Measurements from ENCODE around the gene RPS18. TPM values are rescaled to one million over a fixed set of nuclear protein-coding genes. Genes with fewer than 3 reads are reported as not detected.

The RPS18 gene
- total and polyA plus RNA-seq, 2 of the 4 experiments (the other 2 are of a cell fraction): 6,577 to 8,417 TPM

- Histone ChIP-seq H3K4me3 (ENCODE audit: insufficient read depth, low read depth, low read length) (no peak overlapping the region), H2BK120ac (ENCODE audit: low read depth, low read length) (no peak overlapping the region), H3K9ac (ENCODE audit: low read depth, low read length) (no peak overlapping the region), H2AFZ (replicated peaks; ENCODE audit: low read length, poor library complexity) (no peak overlapping the region), H2AK5ac (ENCODE audit: low read depth, low read length) (no peak overlapping the region), H3K27ac (ENCODE audit: insufficient read depth, low read length) (no peak overlapping the region), H3K27me3 (ENCODE audit: control insufficient read depth, insufficient read depth, low read length) (no peaks in the 10 kb centered on the region), H4K20me1 (ENCODE audit: insufficient read depth, low read length) (peaks cover 15% of the 10 kb centered on the region; the same call in 1 of the 2 replicates), H2BK5ac (ENCODE audit: low read depth, low read length, poor library complexity, severe bottlenecking) (no peak overlapping the region), H3K9me3 (ENCODE audit: control insufficient read depth, insufficient read depth, low read length) (no peaks in the 10 kb centered on the region), H3K4me1 (ENCODE audit: control insufficient read depth, insufficient read depth, low read length) (no peaks in the 10 kb centered on the region), H2BK20ac (ENCODE audit: low read depth, low read length) (no peak overlapping the region), H3K4me2 (ENCODE audit: low read depth, low read length) (no peak overlapping the region), H2BK15ac (ENCODE audit: low read depth, low read length) (no peak overlapping the region), H4K8ac (ENCODE audit: low read depth in 2 of 2, low read length in 2 of 2) (no peak overlapping the region), H3K36me3 (ENCODE audit: control insufficient read depth, insufficient read depth, low read length) (peaks cover 19% of the 10 kb centered on the region), H2AK9ac (replicated peaks; ENCODE audit: low read depth, low read length, poor library complexity) (no peak overlapping the region), H4K5ac (ENCODE audit: low read depth, low read length) (no peak overlapping the region), H3K9me1 (ENCODE audit: insufficient read depth, low read length) (no peaks in the 10 kb centered on the region), H3K14ac (replicated peaks; ENCODE audit: low read depth, low read length) (no peak overlapping the region), H3K79me1 (ENCODE audit: low read depth in 1 of 2, low read length in 2 of 2) (peaks cover 14 to 50% of the 10 kb centered on the region in 2 experiments), H3K23ac (ENCODE audit: low read depth, low read length) (no peak overlapping the region), H3K56ac (ENCODE audit: extremely low read depth, insufficient read depth, low read length) (no peak overlapping the region), H3K18ac (ENCODE audit: low read depth, low read length) (no peak overlapping the region), H4K91ac (ENCODE audit: insufficient read depth, low read depth, low read length) (no peak overlapping the region), H3K4ac (ENCODE audit: low read depth, low read length) (no peak overlapping the region)
- intact Hi-C loops (cut with micrococcal nuclease): no loop called here
- TF ChIP-seq RCOR1 (IDR thresholded peaks at IDR 0.05; ENCODE audit: insufficient replicate concordance, low read length): no peak
- no peak for TF ChIP-seq USF2 (IDR thresholded peaks at IDR 0.05; ENCODE audit: low read depth, low read length)
- no peak for TF ChIP-seq ELK1 (IDR thresholded peaks at IDR 0.05; ENCODE audit: borderline replicate concordance, low read depth, low read length)
- TF ChIP-seq MAZ (IDR thresholded peaks at IDR 0.05; ENCODE audit: borderline replicate concordance, low read depth, low read length): no peak
- TF ChIP-seq FOS (IDR thresholded peaks at IDR 0.05; ENCODE audit: low read depth, low read length): no peak
- in situ Hi-C loops (cut with MboI; ENCODE audit: low sequenced_read_pairs): no loop called here
- ATAC-seq (ENCODE audit: low read depth): no peak
- no TSS peak for BruUV-seq (replicated peaks)
- 85% methylated on average over 5 of the region's 8 CpGs; no CpG with 5 or more reads in 1 of the 2 experiments for WGBS, 2 experiments (ENCODE audit: extremely low coverage in 2 of 2, insufficient read length in 1 of 2)
- ChIA-PET POLR2A (ENCODE audit: unreplicated experiment) (no interaction called here), CTCF (no interaction called here)
- no peak for DNase-seq
- dilution Hi-C loops (cut with HindIII; ENCODE audit: low sequenced_read_pairs, unreplicated experiment): no loop called here
These were observed 33.2 kb downstream of the RPS18 start for GRCh38 chr6:33305052-33305451.
